Activated naive CD4-positive, alpha-beta T cell treated with anti-CD3 and anti-CD28 coated beads, Interleukin-2, amount 50 U/mL, for 72 hours (primary cell): ENCODE measurements around the gene POP7. TPM values are rescaled to one million over a fixed set of nuclear protein-coding genes. Genes with fewer than 3 reads are reported as not detected.
"Not testable (repeated sequence)": the region's sequence is repeated elsewhere in the genome, so short reads cannot be mapped to it uniquely, and the experiment has no call there.

Source experiments
- ATAC-seq, 2 donors: fragments of 150-1000 bp; cut with Tn5 transposase; 2 replicates each; pipeline ENCODE4 v1.10.0; 2021; ENCODE audit warnings: mild to moderate bottlenecking in 2 of 2, moderate library complexity in 2 of 2
- DNase-seq, 2 donors: peaks; one replicate each; pipeline ENCODE4 v3.0.0; 2021 to 2022; ENCODE audit warnings: low spot score in 2 of 2
- H3K27ac Mint-ChIP-seq, 2 donors: one replicate each; pipeline ENCODE4 v1.8.0; 2022; ENCODE audit warnings: mild to moderate bottlenecking in 2 of 2, mixed read lengths in 2 of 2
- H3K36me3 Mint-ChIP-seq, 2 donors: one replicate each; pipeline ENCODE4 v1.8.0; 2022; ENCODE audit warnings: mixed read lengths in 2 of 2
- H3K9me3 Mint-ChIP-seq, 2 donors: one replicate each; pipeline ENCODE4 v1.8.0; 2022; ENCODE audit warnings: mixed read lengths in 2 of 2
- total RNA-seq, 2 donors: library from RNA; stranded (reverse); gene quantifications; one replicate each; pipeline ENCODE4 v1.2.3, GENCODE V29; 2022

POP7 gene
- total RNA-seq, 2 donors from 2014 or later: 37.3 to 47.5 TPM

GRCh38 chr7:100685631-100686145 is 20.2 kb upstream of the POP7 start:
- DNase-seq: no peak
- Mint-ChIP-seq H3K27ac (peak overlapping the region in 1 of 2 donors; percentile 41), H3K9me3 (no peaks in the 10 kb centered on the region), H3K36me3 (peaks cover 0 to 5% of the 10 kb centered on the region in 2 donors)
- no peak for ATAC-seq

GRCh38 chr7:100686201-100686821 is 19.6 kb upstream of the POP7 start:
- peak overlapping the region in 1 of 2 donors; percentile 41 for H3K27ac Mint-ChIP-seq
- peaks cover 0 to 5% of the 10 kb centered on the region in 2 donors for H3K36me3 Mint-ChIP-seq
- ATAC-seq (no peak), DNase-seq (no peak)
- no peaks in the 10 kb centered on the region for H3K9me3 Mint-ChIP-seq

GRCh38 chr7:100686822-100687211 is 19.1 kb upstream of the POP7 start:
- Mint-ChIP-seq H3K36me3 (peaks cover 0 to 2% of the 10 kb centered on the region in 2 donors), H3K9me3 (no peaks in the 10 kb centered on the region), H3K27ac (no peak overlapping the region)
- DNase-seq: no peak
- no peak for ATAC-seq

GRCh38 chr7:100687261-100687660 is 18.7 kb upstream of the POP7 start:
- no peaks in the 10 kb centered on the region for H3K9me3 Mint-ChIP-seq
- no peak overlapping the region for H3K27ac Mint-ChIP-seq
- H3K36me3 Mint-ChIP-seq: peaks cover 0 to under 1% of the 10 kb centered on the region in 2 donors
- DNase-seq: no peak
- no peak for ATAC-seq

- ATAC-seq (no peak), DNase-seq (no peak)
- Mint-ChIP-seq H3K36me3 (peaks cover 3 to 6% of the 10 kb centered on the region in 2 donors), H3K27ac (peak overlapping the region; percentile 64 to 68), H3K9me3 (no peaks in the 10 kb centered on the region)
These were observed 18.1 kb upstream of the POP7 start for GRCh38 chr7:100687751-100688300.

- H3K9me3 Mint-ChIP-seq: no peaks in the 10 kb centered on the region
- H3K27ac Mint-ChIP-seq: peak overlapping the region; percentile 64 to 68
- H3K36me3 Mint-ChIP-seq: peaks cover 9 to 12% of the 10 kb centered on the region in 2 donors
- no peak for DNase-seq
- ATAC-seq: no peak
These were observed 17.5 kb upstream of the POP7 start for GRCh38 chr7:100688326-100688860.

- Mint-ChIP-seq H3K36me3 (peaks cover 10 to 14% of the 10 kb centered on the region in 2 donors), H3K27ac (peak overlapping the region; percentile 64 to 84), H3K9me3 (no peaks in the 10 kb centered on the region)
- ATAC-seq (no peak), DNase-seq (no peak)
These were observed 16.4 kb upstream of the POP7 start for GRCh38 chr7:100689230-100690135.

- Mint-ChIP-seq H3K27ac (peak overlapping the region; percentile 26 to 93), H3K9me3 (no peaks in the 10 kb centered on the region), H3K36me3 (peaks cover 10 to 14% of the 10 kb centered on the region in 2 donors)
- peak in 1 of 2 donors; percentile 92 for DNase-seq
- ATAC-seq: peak; percentile 75
These were observed 14.0 kb upstream of the POP7 start for GRCh38 chr7:100691676-100692577.

- ATAC-seq: no peak
- DNase-seq: no peak
- peaks cover 10 to 14% of the 10 kb centered on the region in 2 donors for H3K36me3 Mint-ChIP-seq
- peak overlapping the region; percentile 93 to 99 for H3K27ac Mint-ChIP-seq
- no peaks in the 10 kb centered on the region for H3K9me3 Mint-ChIP-seq
These were observed 13.4 kb upstream of the POP7 start for GRCh38 chr7:100692578-100692961.

GRCh38 chr7:100693312-100694097 is 12.4 kb upstream of the POP7 start:
- no peaks in the 10 kb centered on the region for H3K9me3 Mint-ChIP-seq
- peak overlapping the region; percentile 93 to 99 for H3K27ac Mint-ChIP-seq
- H3K36me3 Mint-ChIP-seq: peaks cover 10 to 14% of the 10 kb centered on the region in 2 donors
- DNase-seq: no peak
- peak; percentile 42 to 58 for ATAC-seq

GRCh38 chr7:100694098-100694745 is 11.7 kb upstream of the POP7 start, which contains the start of gene GIGYF1:
TSS of gene GIGYF1 (minus strand) at chr7:100694250. CDS start at chr7:100688238, 6,012 bp downstream.
- Mint-ChIP-seq H3K9me3 (no peaks in the 10 kb centered on the region), H3K36me3 (peaks cover 10 to 14% of the 10 kb centered on the region in 2 donors), H3K27ac (peak within 1 kb of the TSS; percentile 93 to 99)
- peak; percentile 68 to 75 for ATAC-seq
- DNase-seq: peak; percentile 66 to 79

GRCh38 chr7:100696123-100696521 is 9.8 kb upstream of the POP7 start:
- H3K27ac Mint-ChIP-seq: peak overlapping the region in 1 of 2 donors; percentile 64

GRCh38 chr7:100699018-100699417 is 6.9 kb upstream of the POP7 start:
- no peak for ATAC-seq
- Mint-ChIP-seq H3K36me3 (no peaks in the 10 kb centered on the region), H3K9me3 (no peaks in the 10 kb centered on the region), H3K27ac (no peak overlapping the region)
- DNase-seq: no peak

More at GRCh38 chr7:100696123-100696521, 9.8 kb upstream of the POP7 start:
- Mint-ChIP-seq H3K9me3 (no peaks in the 10 kb centered on the region), H3K36me3 (peaks cover 10 to 14% of the 10 kb centered on the region in 2 donors)
- ATAC-seq (no peak), DNase-seq (no peak)

- not testable (repeated sequence) for H3K27ac Mint-ChIP-seq, ATAC-seq, H3K9me3 Mint-ChIP-seq, DNase-seq, H3K36me3 Mint-ChIP-seq
These were observed 4.8 kb upstream of the POP7 start for GRCh38 chr7:100701089-100701488.
